Testis (tissue), 3 donors: ENCODE measurements around the gene PRRC2A. TPM values are rescaled to one million over a fixed set of nuclear protein-coding genes. Genes with fewer than 3 reads are reported as not detected.
A peak's percentile ranks its signal among the peaks of the same experiment; 100 is the strongest.

Source experiments
- DNase-seq: peaks from one replicate; pipeline ENCODE4 v3.0.0-alpha.2; 2019
- H3K27ac ChIP-seq, 2 donors: fragments of 200-600 bp; sonication (generic); one replicate each; pipeline ENCODE4 v1.5.1; 2019
- H3K27me3 ChIP-seq: fragments of 200-600 bp; sonication (generic); one replicate; pipeline ENCODE4 v1.5.1; 2019
- H3K36me3 ChIP-seq: fragments of 200-600 bp; sonication (generic); one replicate; pipeline ENCODE4 v1.5.1; 2017; ENCODE audit warnings: low read depth; ENCODE audit errors: missing control alignments
- H3K4me1 ChIP-seq: fragments of 200-600 bp; sonication (generic); one replicate; pipeline ENCODE4 v1.5.1; 2019
- H3K4me3 ChIP-seq, 2 donors: fragments of 200-600 bp; sonication (generic); one replicate each; pipeline ENCODE4 v1.5.1; 2017 to 2019
- H3K9me3 ChIP-seq: fragments of 200-600 bp; sonication (generic); one replicate; pipeline ENCODE4 v1.5.1; 2017
- CTCF ChIP-seq, 3 experiments: fragments of 450-650 bp in 2 of 3; fragments of 200-600 bp in 1 of 3; sonication (generic) in 1 of 3; IDR thresholded peaks; one replicate each; pipeline ENCODE4 v1.5.1; 2016 to 2019; ENCODE audit warnings: antibody characterized with exemption in 3 of 3, mild to moderate bottlenecking in 2 of 3, moderate library complexity in 1 of 3
- POLR2A ChIP-seq: fragments of 450-650 bp; IDR thresholded peaks from one replicate; pipeline ENCODE4 v1.6.1; 2017; ENCODE audit warnings: antibody characterized with exemption, mild to moderate bottlenecking, moderate library complexity
- WGBS, 2 donors: methylation state at CpG; one replicate each; pipeline ENCODE4 v1.1.5; 2018; 5-methylcytosine and 5-hydroxymethylcytosine counted together
- intact Hi-C: fragments of 100-400 bp; cut with DNase I; formaldehyde crosslinking; loops from one replicate; pipeline ENCODE4 v1.15.1; 2023; ENCODE audit warnings: low total_unique reads
- polyA plus RNA-seq: library from polyadenylated mRNA; stranded (reverse); fragments of 350-450 nt; fragmentation: Illumina TruSeq; extraction: RNeasy Lipid Tissue Mini Kit (QIAGEN cat#74804); gene quantifications from one replicate; pipeline ENCODE4 v1.2.3, GENCODE V29; 2014; ENCODE audit warnings: low read depth, low replicate concordance; ENCODE audit not compliant: insufficient read depth
- total RNA-seq, 2 donors: library from RNA; depleted of rRNA; stranded (reverse); fragments of >200 nt; gene quantifications; one replicate each; pipeline ENCODE4 v1.2.3, GENCODE V29; 2016

Gene PRRC2A
- total and polyA plus RNA-seq, 3 donors from 2014 or later = 288 to 473 (median 301) TPM

DNA sequence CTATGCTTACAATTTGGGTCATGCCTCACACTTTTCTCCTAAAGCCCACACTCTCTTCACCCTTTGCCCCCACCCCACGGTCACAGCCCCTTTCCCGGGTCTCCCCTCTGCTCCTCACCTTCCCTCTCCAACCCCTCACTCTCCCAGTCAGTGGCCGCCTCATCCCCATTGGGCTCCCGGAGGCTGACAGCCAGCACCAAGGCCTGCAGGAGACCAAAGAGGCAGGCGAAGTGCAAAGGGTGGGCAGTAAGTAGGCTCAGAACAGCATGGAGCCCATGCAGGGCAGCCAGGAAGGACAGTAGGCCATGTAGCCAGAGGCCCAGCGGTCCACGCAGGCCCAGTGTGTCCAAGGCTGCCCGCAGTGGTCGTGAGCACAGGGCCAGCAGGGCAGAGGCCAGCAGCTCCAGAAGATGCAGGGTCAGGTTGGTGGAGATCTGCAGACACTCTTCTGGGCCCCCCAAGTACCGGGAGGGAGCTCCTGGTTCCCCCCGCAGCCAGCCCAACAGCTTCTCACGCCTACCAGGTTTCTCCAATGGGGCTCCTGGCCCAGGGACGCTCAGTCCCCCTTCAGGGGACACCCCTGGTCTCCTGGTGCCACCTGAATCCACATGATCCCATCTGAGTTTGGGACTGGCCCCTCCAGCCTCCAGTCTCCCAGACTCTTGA is 38.6 kb downstream of the PRRC2A start:
- H3K27me3 ChIP-seq = no peaks in the 10 kb centered on the region
- intact Hi-C loops = no loop called here
- 78 to 84% methylated on average over 5 to 13 of the region's 13 CpGs for WGBS, 2 donors
- H3K9me3 ChIP-seq = no peaks in the 10 kb centered on the region
- peak overlapping the region; percentile 60 to 79 for H3K4me3 ChIP-seq
- peak overlapping the region in 1 of 2 donors; percentile 85 for H3K27ac ChIP-seq
- H3K36me3 ChIP-seq = no peaks in the 10 kb centered on the region
- no peak for TF ChIP-seq CTCF (IDR thresholded peaks at IDR 0.05)
- TF ChIP-seq POLR2A = no peak
- H3K4me1 ChIP-seq = peaks cover 37% of the 10 kb centered on the region
- DNase-seq = no peak

GRCh38 chr6:31659649-31660380 is 39.3 kb downstream of the PRRC2A start:
- no peaks in the 10 kb centered on the region for H3K27me3 ChIP-seq
- intact Hi-C loops = no loop called here
- H3K4me1 ChIP-seq = peaks cover 42% of the 10 kb centered on the region
- no peak for DNase-seq
- 31 to 32% methylated on average over 12 of the region's 13 CpGs for WGBS, 2 donors
- no peaks in the 10 kb centered on the region for H3K36me3 ChIP-seq
- no peaks in the 10 kb centered on the region for H3K9me3 ChIP-seq
- peak overlapping the region; percentile 60 to 79 for H3K4me3 ChIP-seq
- peak overlapping the region; percentile 59 to 85 for H3K27ac ChIP-seq
- TF ChIP-seq CTCF (IDR thresholded peaks at IDR 0.05) (no peak), POLR2A (no peak)

- Histone ChIP-seq H3K36me3 (no peaks in the 10 kb centered on the region), H3K4me3 (peak within 1 kb of the TSS; percentile 60 to 79), H3K27ac (peak within 1 kb of the TSS; percentile 59 to 85), H3K4me1 (peaks cover 42% of the 10 kb centered on the region), H3K27me3 (no peaks in the 10 kb centered on the region), H3K9me3 (no peaks in the 10 kb centered on the region)
- WGBS, 2 donors = 0 to 1% methylated on average over 20 to 45 of the region's 52 CpGs
- TF ChIP-seq POLR2A (no peak), CTCF (IDR thresholded peaks at IDR 0.05) (no peak)
- intact Hi-C loops = no loop called here
- DNase-seq = peak; percentile 92
These were observed 40.1 kb downstream of the PRRC2A start, which contains the start of gene C6orf47 for GRCh38 chr6:31660381-31661261. Gene C6orf47, minus strand, starts transcription at chr6:31660778. Its CDS starts 831 bp downstream, at chr6:31659947.

- no peak for TF ChIP-seq CTCF (IDR thresholded peaks at IDR 0.05)
- no peak for TF ChIP-seq POLR2A
- Histone ChIP-seq H3K36me3 (no peaks in the 10 kb centered on the region), H3K9me3 (no peaks in the 10 kb centered on the region), H3K4me1 (peaks cover 42% of the 10 kb centered on the region), H3K27ac (peak overlapping the region; percentile 59 to 85), H3K4me3 (no peak overlapping the region), H3K27me3 (no peaks in the 10 kb centered on the region)
- DNase-seq = no peak
- intact Hi-C loops = no loop called here
- WGBS, 2 donors = 68 to 71% methylated on average over 12 of the region's 12 CpGs
These were observed 41.0 kb downstream of the PRRC2A start for GRCh38 chr6:31661262-31662123.
